ENCODE results near the gene KIAA1586. TPM values are rescaled to one million over a fixed set of nuclear protein-coding genes. Genes with fewer than 3 reads are reported as not detected.
A peak's percentile ranks its signal among the peaks of the same experiment; 100 is the strongest.

KIAA1586 gene
- total and polyA plus RNA-seq, 2 of the 13 experiments (the other 11 are each of a cell fraction or from before 2014, with no cell fraction given): 5.5 to 16.9 TPM

GRCh38 chr6:57089687-57090457 lies 43.4 kb downstream of the KIAA1586 start, which contains the start of gene ZNF451 (continued):
- no peak for TF ChIP-seq ATRX (CRISPR knock-in tag; IDR thresholded peaks at IDR 0.05; ENCODE audit: borderline replicate concordance)
- peak; percentile 89 for TF ChIP-seq MIER3 (CRISPR knock-in tag; IDR thresholded peaks at IDR 0.05; ENCODE audit: borderline replicate concordance)
- TF ChIP-seq MZF1 (CRISPR knock-in tag; IDR thresholded peaks at IDR 0.05; ENCODE audit: borderline replicate concordance): 0 out of 2 replicates have a peak, but pooled peaks have one; percentile 42
- TF ChIP-seq KLF6 (CRISPR knock-in tag; IDR thresholded peaks at IDR 0.05): peak; percentile 91
- TF ChIP-seq NAIF1 (CRISPR knock-in tag; IDR thresholded peaks at IDR 0.05; ENCODE audit: borderline replicate concordance): peak; percentile 95
- TF ChIP-seq STAG1 (CRISPR knock-in tag; IDR thresholded peaks at IDR 0.05): peak; percentile 4; the same call in 1 of the 2 replicates
- TF ChIP-seq ZKSCAN5 (CRISPR knock-in tag; IDR thresholded peaks at IDR 0.05): no peak
- no peak for TF ChIP-seq ZNF512B (CRISPR knock-in tag; IDR thresholded peaks at IDR 0.05; ENCODE audit: borderline replicate concordance)
- no peak for TF ChIP-seq ZNF333 (CRISPR knock-in tag; IDR thresholded peaks at IDR 0.05; ENCODE audit: borderline replicate concordance)
- peak; percentile 95 for TF ChIP-seq ZNF430 (CRISPR knock-in tag; IDR thresholded peaks at IDR 0.05)
- 0 out of 2 replicates have a peak, but pooled peaks have one; percentile 41 for TF ChIP-seq NFKBIZ (CRISPR knock-in tag; IDR thresholded peaks at IDR 0.05)
- peak; percentile 83; the same call in 1 of the 2 replicates for TF ChIP-seq AHR (CRISPR knock-in tag; IDR thresholded peaks at IDR 0.05)
- TF ChIP-seq ZNF335 (CRISPR knock-in tag; IDR thresholded peaks at IDR 0.05): peak; percentile 86
- no peak for TF ChIP-seq ZBTB3 (CRISPR knock-in tag; IDR thresholded peaks at IDR 0.05; ENCODE audit: borderline replicate concordance, low read depth)
- TF ChIP-seq SRY (CRISPR knock-in tag; IDR thresholded peaks at IDR 0.05): peak; percentile 89
- TF ChIP-seq ZNF580 (CRISPR knock-in tag; IDR thresholded peaks at IDR 0.05; ENCODE audit: borderline replicate concordance, low read depth): peak; percentile 84
- peak; percentile 53 for TF ChIP-seq GATAD2A (CRISPR knock-in tag; IDR thresholded peaks at IDR 0.05)
- peak; percentile 99 for TF ChIP-seq THAP11 (CRISPR knock-in tag; IDR thresholded peaks at IDR 0.05)
- peak; percentile 73; the same call in 1 of the 2 replicates for TF ChIP-seq ZNF772 (CRISPR knock-in tag; IDR thresholded peaks at IDR 0.05)
- TF ChIP-seq ESRRA (CRISPR knock-in tag; IDR thresholded peaks at IDR 0.05; ENCODE audit: low read depth): no peak
- peak; percentile 85 for TF ChIP-seq ZNF33B (CRISPR knock-in tag; IDR thresholded peaks at IDR 0.05)
- TF ChIP-seq ZNF34 (CRISPR knock-in tag; IDR thresholded peaks at IDR 0.05; ENCODE audit: borderline replicate concordance): 0 out of 2 replicates have a peak, but pooled peaks have one; percentile 40
